Right cardiac atrium (tissue), 5 donors: ENCODE results near the gene FOXG1. TPM values are rescaled to one million over a fixed set of nuclear protein-coding genes. Genes with fewer than 3 reads are reported as not detected.

Source experiments
- ATAC-seq, 2 donors: fragments of 200-7000 bp; cut with Tn5 transposase; one replicate each; pipeline versions ENCODE4 v1.8.0 to v1.9.1; 2020; ENCODE audit warnings: moderate library complexity in 2 of 2, mild to moderate bottlenecking in 1 of 2
- DNase-seq, 3 donors: peaks; one replicate each; pipeline ENCODE4 v3.0.0-alpha.2; 2020
- H3K27ac ChIP-seq: one replicate; pipeline ENCODE4 v1.5.1; 2013; ENCODE audit warnings: mild to moderate bottlenecking, low read length, control low read depth, moderate library complexity
- H3K27me3 ChIP-seq: one replicate; pipeline ENCODE4 v1.6.1; 2013; ENCODE audit not compliant: control insufficient read depth, insufficient read depth
- H3K4me1 ChIP-seq: one replicate; pipeline ENCODE4 v1.6.1; 2013; ENCODE audit warnings: low read length; ENCODE audit not compliant: control insufficient read depth, insufficient read depth
- H3K4me3 ChIP-seq: one replicate; pipeline ENCODE4 v1.5.1; 2013; ENCODE audit warnings: low read length, control low read depth
- H3K9me3 ChIP-seq: one replicate; pipeline ENCODE4 v1.6.1; 2013; ENCODE audit warnings: low read length; ENCODE audit not compliant: control insufficient read depth
- WGBS: extraction: QIAGEN DNeasy Blood & Tissue Kit; methylation state at CpG from one replicate; pipeline ENCODE4 v1.1.7; 2013; 5-methylcytosine and 5-hydroxymethylcytosine counted together
- intact Hi-C, 4 donors: fragments of 100-400 bp; cut with DNase I; formaldehyde crosslinking; loops; one replicate each; pipeline versions ENCODE4 v1.11.0 to v1.14.0; 2022 to 2023
- long read RNA-seq, 4 donors: library from polyadenylated mRNA; unstranded; transcript quantifications; one replicate each; pipeline ENCODE4 v2.0.0, GENCODE V29; 2020 to 2021
- polyA plus RNA-seq: library from polyadenylated mRNA; stranded (reverse); fragments of 200-250 nt; gene quantifications from one replicate; pipeline ENCODE4 v1.2.3, GENCODE V29; 2013
- total RNA-seq, 4 donors: library from RNA; stranded (reverse); fragmentation: NEBNext Ultra II Directional; extraction: Animal tissue kit (Norgen Biotek cat#: 25700); gene quantifications; one replicate each; pipeline ENCODE4 v1.2.1, GENCODE V29; 2021
- donor health status: healthy with polysubstance abuse.
- donor health status: DM: no; HTN: yes; CAD: no.
- donor health status: DM: no; HTN: no; CAD: no.
- donor health status: DM: no; HTN: yes; CAD: no; lungs with severe emphysema.
- donor health status: DM: yes; HTN: yes; CAD: no.

Gene FOXG1
- not detected for total RNA-seq
- polyA plus RNA-seq, result 0.20 TPM
- long read RNA-seq, donor 1, result 0 reads
- long read RNA-seq, donor 2, result 0 reads
- long read RNA-seq, donor 3, result 0 reads
- long read RNA-seq, donor 4, result 0 reads

DNA sequence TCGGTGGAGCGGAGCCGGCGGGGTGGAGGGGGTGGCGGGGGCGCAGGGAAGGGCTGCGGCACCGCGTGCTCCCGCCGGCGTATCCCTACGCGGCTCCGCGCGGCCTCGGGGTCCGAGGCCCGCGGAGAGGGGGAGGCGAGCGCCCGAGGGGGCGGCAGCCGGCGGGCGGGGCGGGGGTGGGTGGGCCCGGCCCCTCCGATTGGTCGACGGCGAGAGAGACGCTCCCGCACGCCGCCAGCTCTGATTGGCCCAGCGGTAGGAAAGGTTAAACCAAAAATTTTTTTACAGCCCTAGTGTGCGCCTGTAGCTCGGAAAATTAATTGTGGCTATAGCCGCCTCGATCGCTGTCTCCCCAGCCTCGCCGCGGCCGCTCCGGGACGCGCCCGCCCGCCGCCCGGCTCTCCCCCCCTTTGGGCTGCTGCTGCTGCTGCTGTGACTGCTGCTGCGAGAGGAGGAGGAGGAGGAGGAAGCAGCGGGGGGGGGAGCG, at the start of gene FOXG1:
TSS of gene FOXG1 (plus strand) at position 319 of the 487 bp plus-strand sequence. CDS start 493 bp downstream, outside the sequence.
- 2% methylated on average over 57 of the region's 58 CpGs for WGBS
- Histone ChIP-seq H3K4me1 (peaks cover 4% of the 10 kb centered on the region), H3K27me3 (peaks cover 9% of the 10 kb centered on the region), H3K9me3 (no peaks in the 10 kb centered on the region), H3K27ac (peak within 1 kb of the TSS; percentile 8), H3K4me3 (peak within 1 kb of the TSS; percentile 85)
- ATAC-seq (no peak), DNase-seq (peak in 1 of 3 donors; percentile 41)
- intact Hi-C loops, result no loop called here

DNA sequence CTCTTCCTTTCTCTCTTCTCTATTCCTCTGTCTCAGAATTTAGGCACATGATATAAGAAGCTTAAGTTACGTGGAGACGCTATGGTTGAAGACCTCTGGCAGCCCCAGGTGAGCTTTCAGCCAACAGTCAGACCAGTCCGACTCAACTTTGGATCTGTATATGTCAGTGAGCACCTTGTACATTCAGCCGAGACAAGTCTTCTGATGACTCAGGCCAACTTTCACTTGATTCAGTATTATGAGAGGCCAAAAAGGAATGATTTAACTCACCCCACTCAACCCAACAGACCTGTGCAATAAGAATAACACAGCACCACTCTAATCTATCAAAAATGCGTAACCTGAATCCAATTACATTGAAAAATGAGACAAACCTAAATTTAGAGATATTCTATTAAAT, 47.5 kb upstream of the FOXG1 start:
- intact Hi-C loops, result no loop called here
- WGBS, result 81% methylated on average over 5 of the region's 5 CpGs

DNA sequence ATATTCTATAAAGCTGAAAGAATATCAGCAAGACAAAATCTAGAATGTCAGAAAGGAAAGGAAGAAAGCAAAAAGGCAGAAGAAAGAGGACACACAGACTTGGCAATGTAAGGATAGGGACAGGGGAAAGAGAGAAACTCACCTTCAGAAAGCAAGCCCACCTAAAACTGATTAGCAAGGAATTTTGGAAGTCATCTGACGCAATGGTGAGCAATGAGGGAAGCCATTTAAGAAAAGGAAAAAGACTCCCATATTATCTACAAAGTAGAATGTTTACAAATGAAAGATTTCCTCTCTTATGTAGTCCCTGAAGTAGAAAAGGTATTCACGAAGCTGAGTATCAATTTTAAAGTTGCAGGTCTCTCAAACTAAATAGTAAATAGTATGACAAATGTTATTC, 35.2 kb upstream of the FOXG1 start:
- intact Hi-C loops, result no loop called here
- no peak overlapping the region for H3K4me3 ChIP-seq
- DNase-seq (no peak), ATAC-seq (no peak)
- H3K27ac ChIP-seq, result no peak overlapping the region
- no peaks in the 10 kb centered on the region for H3K27me3 ChIP-seq
- H3K4me1 ChIP-seq, result no peaks in the 10 kb centered on the region
- H3K9me3 ChIP-seq, result no peaks in the 10 kb centered on the region
- WGBS, result 67% methylated on average over 2 of the region's 2 CpGs

More for the DNA sequence above, 47.5 kb upstream of the FOXG1 start:
- Histone ChIP-seq H3K4me3 (no peak overlapping the region), H3K4me1 (no peaks in the 10 kb centered on the region), H3K27me3 (no peaks in the 10 kb centered on the region), H3K27ac (no peak overlapping the region), H3K9me3 (no peaks in the 10 kb centered on the region)
- ATAC-seq (no peak), DNase-seq (no peak)

DNA sequence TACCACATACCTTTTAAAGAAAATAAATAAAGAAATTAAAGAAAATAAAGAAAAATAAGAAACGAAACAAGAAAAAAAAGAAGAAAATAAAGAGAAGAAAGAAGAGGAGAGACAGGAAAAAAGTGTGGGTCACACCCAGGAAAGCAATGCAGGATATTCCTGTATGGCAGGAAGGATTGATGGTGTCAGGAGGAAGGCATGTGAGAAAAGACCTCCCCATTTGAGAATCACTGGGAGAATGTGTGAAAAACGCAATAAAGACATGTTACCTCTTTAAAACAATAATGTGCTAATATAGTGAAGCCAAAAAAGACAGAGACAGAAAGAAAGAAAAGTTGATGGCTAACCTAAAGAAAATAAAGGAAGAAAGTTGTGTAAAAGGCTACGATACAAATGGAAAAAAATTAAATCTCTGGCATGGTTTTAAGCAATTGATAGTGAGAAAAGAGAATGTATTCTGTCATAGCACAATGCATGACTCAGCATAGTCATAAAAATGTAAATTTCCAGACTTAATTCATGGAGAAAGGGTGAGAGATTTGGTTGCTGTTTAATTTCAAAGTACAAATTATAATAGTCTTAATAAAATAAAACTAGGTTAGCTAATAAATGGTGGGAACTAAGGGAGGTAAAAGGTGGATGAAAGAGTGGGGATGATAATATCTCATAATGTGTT, 24.3 kb upstream of the FOXG1 start:
- no peak overlapping the region for H3K4me3 ChIP-seq
- H3K4me1 ChIP-seq, result no peaks in the 10 kb centered on the region
- ATAC-seq, result no peak
- H3K27ac ChIP-seq, result no peak overlapping the region
- H3K9me3 ChIP-seq, result no peaks in the 10 kb centered on the region
- WGBS, result 56% methylated on average over 3 of the region's 3 CpGs
- intact Hi-C loops, result no loop called here
- no peaks in the 10 kb centered on the region for H3K27me3 ChIP-seq
- DNase-seq, result no peak

DNA sequence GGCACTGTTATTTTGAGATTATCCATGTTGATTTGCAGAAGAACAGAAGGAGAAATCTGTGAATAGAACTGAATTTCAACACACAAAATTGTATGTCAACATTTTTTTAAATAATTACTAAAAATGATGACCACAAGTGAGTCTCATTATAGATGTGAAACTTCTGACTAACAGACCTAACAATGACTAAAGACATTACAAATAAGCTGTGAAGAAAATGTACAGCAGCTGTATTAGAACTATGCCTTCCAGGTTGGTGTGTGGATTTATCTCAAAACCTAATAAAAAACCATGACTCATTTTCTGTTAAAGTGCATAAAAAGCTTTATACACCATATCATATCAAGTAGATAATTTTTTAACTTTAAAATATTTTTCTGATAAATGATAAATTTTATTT, 22.5 kb upstream of the FOXG1 start:
- DNase-seq (no peak), ATAC-seq (no peak)
- intact Hi-C loops, result no loop called here
- no peak overlapping the region for H3K27ac ChIP-seq
- H3K4me3 ChIP-seq, result no peak overlapping the region
- H3K9me3 ChIP-seq, result no peaks in the 10 kb centered on the region
- no peaks in the 10 kb centered on the region for H3K4me1 ChIP-seq
- no peaks in the 10 kb centered on the region for H3K27me3 ChIP-seq

DNA sequence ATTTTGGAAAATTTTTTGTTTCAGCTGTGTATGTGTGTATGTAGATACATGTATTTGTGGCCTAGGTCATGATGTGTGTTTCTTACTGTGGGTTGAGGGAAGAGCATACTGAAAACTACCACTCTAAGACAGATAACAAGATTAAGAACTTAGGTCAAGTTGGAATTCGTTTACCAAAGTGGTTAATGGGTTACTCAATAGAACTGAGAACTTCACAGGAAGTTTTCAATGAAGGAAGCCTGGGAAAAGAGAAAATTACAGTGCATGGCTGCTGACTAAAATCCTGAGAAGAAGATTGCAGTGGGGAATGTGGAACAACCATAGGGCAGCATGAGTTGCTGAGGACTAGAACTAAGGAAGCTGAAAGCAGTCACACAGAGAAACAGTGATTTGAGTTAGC, 21.4 kb upstream of the FOXG1 start:
- 25% methylated on average over 1 of the region's 1 CpG for WGBS
- ATAC-seq, result no peak
- Histone ChIP-seq H3K27ac (no peak overlapping the region), H3K27me3 (no peaks in the 10 kb centered on the region), H3K4me1 (no peaks in the 10 kb centered on the region), H3K4me3 (no peak overlapping the region), H3K9me3 (no peaks in the 10 kb centered on the region)
- intact Hi-C loops, result no loop called here
- DNase-seq, result no peak

DNA sequence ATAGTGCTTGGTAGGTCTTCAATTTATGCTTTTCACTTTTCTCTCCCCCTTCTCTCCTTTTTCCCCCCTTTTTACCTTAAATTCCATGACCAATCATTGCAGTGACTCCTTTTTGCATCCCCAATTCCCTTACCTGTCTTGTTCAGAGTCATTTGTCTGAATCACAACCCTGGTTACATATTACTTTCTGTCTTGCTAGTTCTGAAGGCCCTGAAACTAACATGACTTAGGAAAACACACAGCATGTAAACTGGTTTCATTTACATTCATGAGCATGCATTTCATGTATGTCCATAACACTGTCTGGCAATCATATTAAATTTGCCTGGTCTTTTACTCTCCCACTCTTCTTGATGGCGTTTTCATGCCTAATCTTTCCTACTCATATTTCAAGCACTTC, 20.3 kb upstream of the FOXG1 start:
- WGBS, result 65% methylated on average over 1 of the region's 1 CpG

DNA sequence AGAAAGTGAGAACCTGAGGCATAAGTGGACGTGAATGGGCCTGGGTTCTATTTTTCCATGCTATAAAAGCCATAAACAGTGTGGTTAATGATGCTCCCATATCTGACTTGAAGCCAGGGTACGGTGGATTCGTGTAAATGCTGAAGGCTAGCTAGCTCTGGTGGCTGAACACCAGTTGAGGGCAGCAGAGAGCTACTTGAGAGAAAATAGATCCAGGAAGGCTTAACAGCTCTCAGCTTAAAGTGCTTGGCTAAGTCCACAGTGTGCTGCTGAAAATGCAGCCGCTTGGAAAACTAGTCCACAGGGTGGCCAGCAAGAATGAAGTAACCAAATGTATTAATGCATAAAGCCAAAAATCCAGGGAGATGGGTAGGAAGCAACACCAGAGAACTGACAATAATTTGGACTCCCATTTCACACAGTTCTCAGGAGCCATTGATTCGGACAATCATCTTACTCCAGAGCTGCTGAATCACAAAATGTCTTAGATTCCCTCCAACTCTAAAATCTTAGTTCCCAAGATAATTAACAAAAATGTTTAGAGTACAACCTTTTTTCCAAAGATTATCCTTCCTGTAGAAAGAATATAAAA, 15.0 kb upstream of the FOXG1 start:
- intact Hi-C loops, result loop anchor here in 3 of 4 donors (5.0 to 10.0 kb wide), 3 partner anchors 783 to 1463 kb away; no protein-coding TSS in a partner anchor
- WGBS, result 23% methylated on average over 5 of the region's 5 CpGs
- Histone ChIP-seq H3K4me3 (no peak overlapping the region), H3K9me3 (no peaks in the 10 kb centered on the region), H3K27me3 (peaks cover 3% of the 10 kb centered on the region), H3K4me1 (no peaks in the 10 kb centered on the region), H3K27ac (no peak overlapping the region)
- no peak for DNase-seq
- ATAC-seq, result no peak

More for the DNA sequence above, 20.3 kb upstream of the FOXG1 start:
- DNase-seq (no peak), ATAC-seq (no peak)
- no peak overlapping the region for H3K27ac ChIP-seq
- H3K4me1 ChIP-seq, result no peaks in the 10 kb centered on the region
- H3K4me3 ChIP-seq, result no peak overlapping the region
- intact Hi-C loops, result no loop called here
- H3K9me3 ChIP-seq, result no peaks in the 10 kb centered on the region
- H3K27me3 ChIP-seq, result no peaks in the 10 kb centered on the region

DNA sequence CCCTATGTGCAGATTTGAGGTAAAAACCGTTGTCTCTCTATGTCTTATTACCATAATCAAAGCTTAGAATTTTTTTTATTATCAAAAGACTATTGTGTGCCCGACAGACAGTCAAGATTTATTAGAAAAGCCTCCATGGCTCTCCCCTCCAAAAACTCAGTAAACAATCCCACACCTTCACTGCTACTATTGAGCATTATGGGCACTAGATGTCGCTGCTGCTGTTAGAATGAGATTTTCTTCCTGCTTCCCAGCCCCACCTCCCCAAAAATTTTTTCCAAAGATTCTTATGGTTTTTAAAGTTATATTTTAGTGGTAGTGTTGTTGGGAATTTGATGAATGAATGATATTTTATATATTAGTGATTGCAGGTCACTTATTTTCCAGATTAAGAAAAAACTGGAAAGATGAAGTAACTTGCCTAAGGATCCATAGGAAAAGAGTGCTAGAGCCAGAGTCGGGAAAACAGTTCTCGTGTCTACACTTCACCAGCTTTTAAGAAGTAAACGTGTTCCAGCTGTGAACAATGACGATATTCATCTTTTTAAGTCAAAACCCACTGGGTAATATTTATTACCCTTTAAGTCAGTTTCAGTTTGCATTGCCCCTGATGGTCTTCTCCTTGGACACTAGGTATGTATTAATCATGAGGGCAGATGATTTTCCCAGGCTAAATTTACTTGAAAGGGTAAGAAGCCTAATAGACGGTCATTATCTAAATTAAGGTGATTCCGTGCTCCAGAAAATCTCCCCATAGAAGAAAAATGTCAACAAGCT, 12.2 kb upstream of the FOXG1 start:
- Histone ChIP-seq H3K27ac (no peak overlapping the region), H3K9me3 (no peaks in the 10 kb centered on the region), H3K4me3 (no peak overlapping the region), H3K4me1 (no peaks in the 10 kb centered on the region), H3K27me3 (peaks cover 3% of the 10 kb centered on the region)
- WGBS, result 9% methylated on average over 9 of the region's 9 CpGs
- ATAC-seq, result no peak
- DNase-seq, result no peak
- intact Hi-C loops, result loop anchor here in 3 of 4 donors (5.0 to 10.0 kb wide), 3 partner anchors 780 to 1460 kb away; no protein-coding TSS in a partner anchor

DNA sequence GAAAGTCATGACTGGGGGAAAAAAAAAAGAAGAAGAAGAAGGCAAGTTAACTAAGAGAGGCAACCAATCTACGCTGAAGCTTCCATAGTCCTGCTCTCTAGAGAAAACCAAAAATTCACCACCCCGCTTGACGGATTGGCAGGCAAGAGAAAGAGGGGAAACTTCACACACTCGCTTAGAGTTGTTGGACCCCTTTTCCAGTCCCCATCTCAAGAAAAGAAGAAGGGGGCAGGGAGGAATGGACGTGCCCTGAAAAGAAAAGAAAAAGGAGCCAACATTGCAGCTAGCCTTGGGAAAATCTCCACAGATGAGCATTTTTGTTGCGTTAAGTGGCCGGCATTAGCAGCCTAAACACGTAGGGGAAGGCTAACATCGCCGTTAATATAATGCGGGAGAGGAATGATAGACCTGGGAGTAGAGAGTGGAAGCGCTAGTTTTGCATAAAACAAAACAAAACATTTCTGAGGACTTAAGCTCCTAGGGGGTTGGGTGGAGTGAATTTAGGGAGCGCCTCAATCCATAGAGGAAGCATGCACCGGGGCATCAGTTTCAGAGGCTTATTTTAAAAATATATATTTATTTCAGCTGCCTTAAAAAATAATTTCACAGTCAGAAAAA, 11.3 kb upstream of the FOXG1 start:
- intact Hi-C loops, result loop anchor here in 2 of 4 donors (5.0 to 10.0 kb wide), 3 partner anchors 777 to 1459 kb away; no protein-coding TSS in a partner anchor
- DNase-seq (no peak), ATAC-seq (no peak)
- Histone ChIP-seq H3K4me1 (no peaks in the 10 kb centered on the region), H3K27me3 (peaks cover 6% of the 10 kb centered on the region), H3K27ac (no peak overlapping the region), H3K4me3 (no peak overlapping the region), H3K9me3 (no peaks in the 10 kb centered on the region)
- WGBS, result 10% methylated on average over 14 of the region's 14 CpGs
